GM19468 (cell line): ENCODE results near the gene ABCC3.

Experiments used
- ATAC-seq: cut with Tn5 transposase; IDR thresholded peaks from one replicate; pipeline ENCODE4 v1.9.1; 2021; ENCODE audit warnings: mild to moderate bottlenecking, moderate library complexity, moderate number of reproducible peaks; ENCODE audit not compliant: unreplicated experiment; ENCODE audit errors: extremely low read depth

The ABCC3 gene

GRCh38 chr17:50634224-50634914, at the start of gene ABCC3:
Gene ABCC3, plus strand, starts transcription at chr17:50634881. Its CDS starts 56 bp downstream, at chr17:50634937.
- no peak for ATAC-seq

- no peak for ATAC-seq
Measured at GRCh38 chr17:50585346-50585745, 49.3 kb upstream of the ABCC3 start.

GRCh38 chr17:50585891-50586290, 48.8 kb upstream of the ABCC3 start:
- no peak for ATAC-seq

GRCh38 chr17:50586421-50587247, 48.0 kb upstream of the ABCC3 start:
- no peak for ATAC-seq

GRCh38 chr17:50587571-50587970, 47.1 kb upstream of the ABCC3 start:
- no peak for ATAC-seq

- ATAC-seq: no peak
Measured at GRCh38 chr17:50588391-50589049, 46.2 kb upstream of the ABCC3 start.

GRCh38 chr17:50589095-50589705, 45.5 kb upstream of the ABCC3 start:
- ATAC-seq: no peak

GRCh38 chr17:50590946-50591737, 43.5 kb upstream of the ABCC3 start:
- no peak for ATAC-seq

GRCh38 chr17:50593321-50593720, 41.4 kb upstream of the ABCC3 start:
- ATAC-seq: no peak

- ATAC-seq: no peak
Measured at GRCh38 chr17:50594128-50594823, 40.4 kb upstream of the ABCC3 start.

- no peak for ATAC-seq
Measured at GRCh38 chr17:50594892-50595291, 39.8 kb upstream of the ABCC3 start.

- no peak for ATAC-seq
Measured at GRCh38 chr17:50596191-50597037, 38.3 kb upstream of the ABCC3 start.

- no peak for ATAC-seq
Measured at GRCh38 chr17:50598487-50598886, 36.2 kb upstream of the ABCC3 start.

- ATAC-seq: no peak
Measured at GRCh38 chr17:50599606-50600005, 35.1 kb upstream of the ABCC3 start.

GRCh38 chr17:50601823-50602375, 32.8 kb upstream of the ABCC3 start:
- ATAC-seq: no peak

GRCh38 chr17:50602836-50603235, 31.8 kb upstream of the ABCC3 start:
- ATAC-seq: no peak

GRCh38 chr17:50603340-50603739, 31.3 kb upstream of the ABCC3 start:
- no peak for ATAC-seq

- ATAC-seq: no peak
Measured at GRCh38 chr17:50604513-50604912, 30.2 kb upstream of the ABCC3 start.
